ENCODE data around the gene TMEM198. TPM values are rescaled to one million over a fixed set of nuclear protein-coding genes. Genes with fewer than 3 reads are reported as not detected.

TMEM198 gene
- total and polyA plus RNA-seq, 9 of the 15 experiments (the other 6 are each of a cell fraction or from before 2014, with no cell fraction given), result 0.03 to 3.8 (median 1.0) TPM

DNA sequence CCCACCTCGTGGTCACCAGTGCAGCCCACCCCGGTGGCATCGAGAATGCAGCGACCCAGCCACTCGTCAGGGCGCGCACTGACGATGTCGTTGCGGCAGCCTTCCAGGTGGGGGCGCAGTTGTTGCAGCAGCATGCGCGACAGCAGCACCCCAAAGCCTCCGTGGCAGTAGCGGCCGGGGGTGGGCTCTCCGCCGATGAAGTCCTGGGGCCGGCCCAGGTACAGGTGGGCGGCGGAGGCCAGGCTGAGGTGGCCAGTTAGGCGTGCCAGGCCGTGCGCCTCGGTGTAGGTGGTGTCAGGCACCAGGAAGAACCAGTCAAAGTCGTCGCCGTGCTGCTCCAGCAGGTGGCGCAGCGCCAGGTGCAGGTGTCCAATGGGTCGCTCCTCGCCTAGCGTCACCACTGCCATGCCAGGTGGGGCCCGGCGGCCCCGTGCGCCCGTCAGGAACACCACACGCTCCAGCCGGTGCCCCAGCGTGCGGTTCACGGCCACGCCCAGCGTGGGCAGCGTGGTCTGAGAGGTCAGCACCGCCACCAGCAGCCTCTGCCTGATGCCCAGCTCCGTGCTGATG, 2.1 kb upstream of the TMEM198 start (continued):
- TF ChIP-seq, protein P1, sequence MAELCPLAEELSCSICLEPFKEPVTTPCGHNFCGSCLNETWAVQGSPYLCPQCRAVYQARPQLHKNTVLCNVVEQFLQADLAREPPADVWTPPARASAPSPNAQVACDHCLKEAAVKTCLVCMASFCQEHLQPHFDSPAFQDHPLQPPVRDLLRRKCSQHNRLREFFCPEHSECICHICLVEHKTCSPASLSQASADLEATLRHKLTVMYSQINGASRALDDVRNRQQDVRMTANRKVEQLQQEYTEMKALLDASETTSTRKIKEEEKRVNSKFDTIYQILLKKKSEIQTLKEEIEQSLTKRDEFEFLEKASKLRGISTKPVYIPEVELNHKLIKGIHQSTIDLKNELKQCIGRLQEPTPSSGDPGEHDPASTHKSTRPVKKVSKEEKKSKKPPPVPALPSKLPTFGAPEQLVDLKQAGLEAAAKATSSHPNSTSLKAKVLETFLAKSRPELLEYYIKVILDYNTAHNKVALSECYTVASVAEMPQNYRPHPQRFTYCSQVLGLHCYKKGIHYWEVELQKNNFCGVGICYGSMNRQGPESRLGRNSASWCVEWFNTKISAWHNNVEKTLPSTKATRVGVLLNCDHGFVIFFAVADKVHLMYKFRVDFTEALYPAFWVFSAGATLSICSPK (IDR thresholded peaks at IDR 0.05; ENCODE audit: borderline replicate concordance), result no peak
- TF ChIP-seq ZNF24 (IDR thresholded peaks at IDR 0.05), result no peak
- TF ChIP-seq, protein P2, sequence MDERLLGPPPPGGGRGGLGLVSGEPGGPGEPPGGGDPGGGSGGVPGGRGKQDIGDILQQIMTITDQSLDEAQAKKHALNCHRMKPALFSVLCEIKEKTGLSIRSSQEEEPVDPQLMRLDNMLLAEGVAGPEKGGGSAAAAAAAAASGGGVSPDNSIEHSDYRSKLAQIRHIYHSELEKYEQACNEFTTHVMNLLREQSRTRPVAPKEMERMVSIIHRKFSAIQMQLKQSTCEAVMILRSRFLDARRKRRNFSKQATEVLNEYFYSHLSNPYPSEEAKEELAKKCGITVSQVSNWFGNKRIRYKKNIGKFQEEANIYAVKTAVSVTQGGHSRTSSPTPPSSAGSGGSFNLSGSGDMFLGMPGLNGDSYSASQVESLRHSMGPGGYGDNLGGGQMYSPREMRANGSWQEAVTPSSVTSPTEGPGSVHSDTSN (CRISPR knock-in tag; IDR thresholded peaks at IDR 0.05; ENCODE audit: low read depth), result peak; percentile 12; the same call in 1 of the 2 replicates
- TF ChIP-seq, protein P2 (tag; conservative IDR thresholded peaks at IDR 0.05; ENCODE audit: low read depth), result no peak
- 0 out of 2 replicates have a peak, but pooled peaks have one; percentile 73 for TF ChIP-seq HLTF (IDR thresholded peaks at IDR 0.05)
- no peak for TF ChIP-seq ZC3H11A (IDR thresholded peaks at IDR 0.05; ENCODE audit: low read depth, low read length)
- TF ChIP-seq SMAD4 (CRISPR knock-in tag; conservative IDR thresholded peaks at IDR 0.05), result peak; percentile 73; the same call in 1 of the 2 replicates
- TF ChIP-seq HNRNPUL1 (IDR thresholded peaks at IDR 0.05; ENCODE audit: low read length), result no peak
- TF ChIP-seq HNRNPLL (IDR thresholded peaks at IDR 0.05; ENCODE audit: low read depth, low read length, poor library complexity, severe bottlenecking), result no peak
- TF ChIP-seq, protein P3, sequence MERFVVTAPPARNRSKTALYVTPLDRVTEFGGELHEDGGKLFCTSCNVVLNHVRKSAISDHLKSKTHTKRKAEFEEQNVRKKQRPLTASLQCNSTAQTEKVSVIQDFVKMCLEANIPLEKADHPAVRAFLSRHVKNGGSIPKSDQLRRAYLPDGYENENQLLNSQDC (CRISPR knock-in tag; IDR thresholded peaks at IDR 0.05), result no peak
- no peak for TF ChIP-seq KAT7 (CRISPR knock-in tag; IDR thresholded peaks at IDR 0.05; ENCODE audit: borderline replicate concordance)
- TF ChIP-seq PHF20 (IDR thresholded peaks at IDR 0.05; ENCODE audit: partially characterized antibody), result peak; percentile 62
- no peak for TF ChIP-seq NR4A1 (CRISPR knock-in tag; IDR thresholded peaks at IDR 0.05)
- peak; percentile 83 for TF ChIP-seq NR4A1 (tag; IDR thresholded peaks at IDR 0.05)
- no peak for TF ChIP-seq NCOA2 (IDR thresholded peaks at IDR 0.05; ENCODE audit: partially characterized antibody in 2 of 2)
- peak; percentile 64; the same call in 1 of the 2 replicates for TF ChIP-seq SP1 (CRISPR knock-in tag; IDR thresholded peaks at IDR 0.05)
- TF ChIP-seq, protein P4, sequence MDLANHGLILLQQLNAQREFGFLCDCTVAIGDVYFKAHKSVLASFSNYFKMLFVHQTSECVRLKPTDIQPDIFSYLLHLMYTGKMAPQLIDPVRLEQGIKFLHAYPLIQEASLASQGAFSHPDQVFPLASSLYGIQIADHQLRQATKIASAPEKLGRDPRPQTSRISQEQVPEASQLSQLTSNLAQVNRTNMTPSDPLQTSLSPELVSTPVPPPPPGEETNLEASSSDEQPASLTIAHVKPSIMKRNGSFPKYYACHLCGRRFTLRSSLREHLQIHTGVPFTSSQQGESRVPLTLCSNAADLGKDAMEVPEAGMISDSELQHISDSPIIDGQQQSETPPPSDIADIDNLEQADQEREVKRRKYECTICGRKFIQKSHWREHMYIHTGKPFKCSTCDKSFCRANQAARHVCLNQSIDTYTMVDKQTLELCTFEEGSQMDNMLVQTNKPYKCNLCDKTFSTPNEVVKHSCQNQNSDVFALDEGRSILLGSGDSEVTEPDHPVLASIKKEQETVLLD (IDR thresholded peaks at IDR 0.05), result peak; percentile 23; the same call in 1 of the 2 replicates
- TF ChIP-seq, protein P5, sequence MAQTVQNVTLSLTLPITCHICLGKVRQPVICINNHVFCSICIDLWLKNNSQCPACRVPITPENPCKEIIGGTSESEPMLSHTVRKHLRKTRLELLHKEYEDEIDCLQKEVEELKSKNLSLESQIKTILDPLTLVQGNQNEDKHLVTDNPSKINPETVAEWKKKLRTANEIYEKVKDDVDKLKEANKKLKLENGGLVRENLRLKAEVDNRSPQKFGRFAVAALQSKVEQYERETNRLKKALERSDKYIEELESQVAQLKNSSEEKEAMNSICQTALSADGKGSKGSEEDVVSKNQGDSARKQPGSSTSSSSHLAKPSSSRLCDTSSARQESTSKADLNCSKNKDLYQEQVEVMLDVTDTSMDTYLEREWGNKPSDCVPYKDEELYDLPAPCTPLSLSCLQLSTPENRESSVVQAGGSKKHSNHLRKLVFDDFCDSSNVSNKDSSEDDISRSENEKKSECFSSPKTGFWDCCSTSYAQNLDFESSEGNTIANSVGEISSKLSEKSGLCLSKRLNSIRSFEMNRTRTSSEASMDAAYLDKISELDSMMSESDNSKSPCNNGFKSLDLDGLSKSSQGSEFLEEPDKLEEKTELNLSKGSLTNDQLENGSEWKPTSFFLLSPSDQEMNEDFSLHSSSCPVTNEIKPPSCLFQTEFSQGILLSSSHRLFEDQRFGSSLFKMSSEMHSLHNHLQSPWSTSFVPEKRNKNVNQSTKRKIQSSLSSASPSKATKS (CRISPR knock-in tag; IDR thresholded peaks at IDR 0.05), result no peak

Data from K562 (cell line).